Measurements from ENCODE around the gene GSKIP.
A peak's percentile ranks its signal among the peaks of the same experiment; 100 is the strongest.

The GSKIP gene

GRCh38 chr14:96384740-96385139, 21.4 kb downstream of the GSKIP start:
- TF ChIP-seq CTCF (IDR thresholded peaks at IDR 0.05; ENCODE audit: low read depth, low read length) (no peak), EZH2phosphoT487 (IDR thresholded peaks at IDR 0.05; ENCODE audit: low read depth) (no peak)
- H3K27ac ChIP-seq (ENCODE audit: low read length) = no peak overlapping the region
- H3K79me2 ChIP-seq (ENCODE audit: low read length) = no peaks in the 10 kb centered on the region
- no peaks in the 10 kb centered on the region for H3K27me3 ChIP-seq (ENCODE audit: low read depth, low read length)
- H3K4me3 ChIP-seq (ENCODE audit: low read length) = no peak overlapping the region
- H3K9ac ChIP-seq (ENCODE audit: low read length) = no peak overlapping the region
- H3K9me3 ChIP-seq (ENCODE audit: insufficient read depth, low read length) = no peaks in the 10 kb centered on the region
- peaks cover 15% of the 10 kb centered on the region for H3K4me1 ChIP-seq (ENCODE audit: low read length)
- H4K20me1 ChIP-seq (ENCODE audit: insufficient read depth, low read length) = no peaks in the 10 kb centered on the region
- no peak overlapping the region for H3K4me2 ChIP-seq (ENCODE audit: low read length)
- H3K36me3 ChIP-seq (replicated peaks; ENCODE audit: low read depth, low read length) = no peaks in the 10 kb centered on the region
- no peak overlapping the region for H2AFZ ChIP-seq (ENCODE audit: low read depth, low read length)

- Histone ChIP-seq H3K27me3 (ENCODE audit: low read depth, low read length) (no peaks in the 10 kb centered on the region), H3K36me3 (replicated peaks; ENCODE audit: low read depth, low read length) (no peaks in the 10 kb centered on the region), H3K27ac (ENCODE audit: low read length) (no peak overlapping the region), H3K4me3 (ENCODE audit: low read length) (no peak overlapping the region), H2AFZ (ENCODE audit: low read depth, low read length) (no peak overlapping the region), H3K9ac (ENCODE audit: low read length) (no peak overlapping the region), H3K4me2 (ENCODE audit: low read length) (no peak overlapping the region), H4K20me1 (ENCODE audit: insufficient read depth, low read length) (no peaks in the 10 kb centered on the region), H3K9me3 (ENCODE audit: insufficient read depth, low read length) (no peaks in the 10 kb centered on the region), H3K4me1 (ENCODE audit: low read length) (peaks cover 14% of the 10 kb centered on the region), H3K79me2 (ENCODE audit: low read length) (no peaks in the 10 kb centered on the region)
- no peak for TF ChIP-seq EZH2phosphoT487 (IDR thresholded peaks at IDR 0.05; ENCODE audit: low read depth)
- TF ChIP-seq CTCF (IDR thresholded peaks at IDR 0.05; ENCODE audit: low read depth, low read length) = no peak
Observed at GRCh38 chr14:96385385-96385784, 22.1 kb downstream of the GSKIP start.

- peak overlapping the region; percentile 93 for H3K4me3 ChIP-seq (ENCODE audit: low read length)
Observed at GRCh38 chr14:96390965-96391292, 27.6 kb downstream of the GSKIP start.

More at GRCh38 chr14:96390965-96391292, 27.6 kb downstream of the GSKIP start:
- H3K4me1 ChIP-seq (ENCODE audit: low read length) = peaks cover 8% of the 10 kb centered on the region; the same call in 1 of the 2 replicates
- H3K9me3 ChIP-seq (ENCODE audit: insufficient read depth, low read length) = no peaks in the 10 kb centered on the region
- H3K4me2 ChIP-seq (ENCODE audit: low read length) = peak overlapping the region; percentile 92
- TF ChIP-seq CTCF (IDR thresholded peaks at IDR 0.05; ENCODE audit: low read depth, low read length) (no peak), EZH2phosphoT487 (IDR thresholded peaks at IDR 0.05; ENCODE audit: low read depth) (no peak)
- peak overlapping the region; percentile 91 for H3K9ac ChIP-seq (ENCODE audit: low read length)
- H4K20me1 ChIP-seq (ENCODE audit: insufficient read depth, low read length) = no peaks in the 10 kb centered on the region
- H3K36me3 ChIP-seq (replicated peaks; ENCODE audit: low read depth, low read length) = no peaks in the 10 kb centered on the region
- no peaks in the 10 kb centered on the region for H3K79me2 ChIP-seq (ENCODE audit: low read length)
- H2AFZ ChIP-seq (ENCODE audit: low read depth, low read length) = peak overlapping the region; percentile 85; the same call in 1 of the 2 replicates
- 0 out of 2 replicates have a peak overlapping the region, but pooled peaks have one; percentile 37 for H3K27ac ChIP-seq (ENCODE audit: low read length)
- H3K27me3 ChIP-seq (ENCODE audit: low read depth, low read length) = no peaks in the 10 kb centered on the region

Measured in OCI-LY3 (cell line).